ENCODE data around the gene OR52E1.
"Not testable (repeated sequence)": the region's sequence is repeated elsewhere in the genome, so short reads cannot be mapped to it uniquely, and the experiment has no call there.

OR52E1 gene

DNA sequence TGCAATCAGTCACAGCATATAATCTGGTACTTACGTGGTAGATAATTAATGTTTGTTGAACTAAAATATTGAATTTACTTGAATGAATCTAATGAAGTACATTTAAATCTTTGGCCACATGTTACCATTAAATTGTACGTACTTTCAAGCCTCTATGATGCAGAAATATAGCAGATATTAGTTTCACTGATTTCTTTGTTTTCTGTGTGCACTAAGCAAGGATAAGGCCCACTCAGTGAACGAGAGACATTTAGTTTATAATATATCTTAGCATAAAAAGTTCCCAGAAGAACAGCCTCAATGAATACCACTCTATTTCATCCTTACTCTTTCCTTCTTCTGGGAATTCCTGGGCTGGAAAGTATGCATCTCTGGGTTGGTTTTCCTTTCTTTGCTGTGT, at the start of gene OR52E1:
TSS of gene OR52E1 (plus strand) at position 301 of the 400 bp plus-strand sequence.
- no peak for DNase-seq (ENCODE audit: low spot score)

DNA sequence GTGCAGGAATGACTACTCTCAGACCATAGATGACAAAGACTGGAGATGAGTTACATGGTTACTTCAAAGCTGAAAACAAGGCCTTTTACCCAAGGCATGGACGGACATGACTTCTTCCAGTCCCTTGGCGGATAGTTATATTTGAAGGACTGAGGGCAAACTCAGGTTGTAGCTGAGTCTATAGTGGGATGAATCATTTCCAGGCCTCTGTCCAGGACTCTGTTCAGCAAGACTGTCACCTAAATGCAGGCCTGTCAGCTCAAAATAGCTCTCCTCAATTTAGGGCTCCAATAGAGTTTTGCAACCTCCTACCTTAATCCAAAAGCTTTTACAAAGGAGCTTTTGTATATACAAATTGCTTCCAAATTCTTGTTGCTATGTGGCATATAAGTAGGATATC, 47.4 kb upstream of the OR52E1 start:
- no peak for DNase-seq (ENCODE audit: low spot score)

DNA sequence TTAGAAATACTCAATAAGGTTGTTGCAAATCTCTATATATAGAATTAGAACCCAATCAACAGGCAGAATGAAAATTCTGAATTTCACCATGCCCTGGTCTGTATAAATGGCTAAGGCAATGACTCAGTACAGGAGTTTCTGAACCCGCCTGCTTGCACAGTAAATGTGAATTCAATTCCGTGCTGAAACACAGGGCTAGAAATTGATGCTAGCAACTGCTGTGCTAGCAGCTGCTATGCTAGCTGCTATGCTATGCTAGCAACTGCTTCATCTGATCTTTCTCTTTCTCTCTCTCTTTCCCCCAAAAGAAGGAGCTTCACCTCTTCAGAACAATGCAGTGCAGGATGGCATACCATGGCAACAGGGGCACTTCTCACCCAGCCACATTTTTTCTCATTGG, 32.7 kb upstream of the OR52E1 start:
- no peak for DNase-seq (ENCODE audit: low spot score)

DNA sequence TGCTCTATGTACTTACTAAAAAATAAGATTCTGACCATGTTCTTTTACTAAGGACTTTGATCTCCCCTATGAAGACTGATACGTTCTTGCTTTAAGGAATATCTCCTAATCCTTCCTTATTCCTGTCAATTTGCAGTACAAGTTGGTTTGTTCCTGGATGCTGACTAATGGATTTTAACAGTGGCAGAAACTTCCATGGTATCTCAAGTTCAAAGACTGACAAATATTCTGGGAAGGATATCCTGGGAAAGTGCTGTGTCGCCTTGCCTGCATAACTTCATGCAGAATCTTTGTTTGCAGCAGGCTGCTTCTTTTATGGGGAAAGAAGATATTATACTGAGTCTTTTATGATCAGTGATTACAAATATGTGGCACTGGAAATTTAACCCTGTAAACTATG, 31.4 kb upstream of the OR52E1 start:
- DNase-seq (ENCODE audit: low spot score), result no peak

DNA sequence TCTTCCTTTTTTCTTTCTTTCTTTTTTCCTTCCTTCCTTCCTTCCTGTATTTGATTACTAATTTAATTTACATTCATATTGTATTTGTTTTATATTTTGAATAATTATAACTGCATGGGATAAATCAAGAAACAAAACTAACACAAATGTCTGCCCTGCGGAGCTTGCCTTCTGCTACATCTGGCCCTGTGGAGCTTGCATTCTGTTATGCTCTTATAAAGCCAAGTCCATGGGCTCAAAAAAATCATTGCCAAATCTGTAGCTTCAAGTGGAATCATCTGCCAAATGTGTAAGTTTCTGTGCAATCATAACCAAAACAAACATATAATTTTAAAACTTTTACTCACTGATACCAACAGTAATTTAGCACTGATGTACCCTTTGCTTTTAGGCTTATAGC, 31.0 kb upstream of the OR52E1 start:
- no peak for DNase-seq (ENCODE audit: low spot score)

DNA sequence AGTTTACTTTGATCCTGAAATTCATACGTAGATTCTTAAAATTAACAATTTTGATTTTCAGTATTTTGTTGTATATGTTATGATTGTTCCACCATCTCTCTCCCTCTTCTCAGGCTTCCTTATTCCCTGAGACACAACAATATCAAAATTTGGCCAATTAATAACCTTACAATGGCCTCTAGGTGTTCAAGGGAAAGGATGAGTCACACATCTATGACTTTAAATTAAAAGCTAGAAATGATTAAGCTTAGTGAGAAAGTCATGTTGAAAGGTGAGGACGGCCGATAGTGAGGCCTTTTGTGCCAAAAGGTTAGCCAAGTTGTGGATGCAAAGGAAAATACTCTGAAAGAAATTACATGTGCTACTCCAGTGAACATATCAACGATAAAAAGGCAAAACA, 28.5 kb upstream of the OR52E1 start:
- no peak for DNase-seq (ENCODE audit: low spot score)

DNA sequence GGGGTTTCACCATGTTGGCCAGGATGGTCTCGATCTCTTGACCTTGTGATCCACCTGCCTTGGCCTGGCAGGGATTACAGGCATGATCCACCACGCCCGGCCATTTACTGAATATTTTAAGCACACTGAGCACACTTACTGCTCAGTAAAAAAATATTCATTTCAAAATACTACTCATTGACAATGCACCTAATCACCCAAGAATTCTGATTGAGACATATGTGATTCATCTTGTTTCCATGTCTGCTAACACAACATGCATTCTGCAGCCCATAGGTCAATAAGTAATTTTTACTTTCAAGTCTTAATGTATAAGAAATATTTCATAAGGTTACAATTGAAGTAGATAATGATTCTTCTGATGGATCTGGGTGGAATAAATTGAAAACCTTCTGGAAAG, 27.3 kb upstream of the OR52E1 start:
- no peak for DNase-seq (ENCODE audit: low spot score)

DNA sequence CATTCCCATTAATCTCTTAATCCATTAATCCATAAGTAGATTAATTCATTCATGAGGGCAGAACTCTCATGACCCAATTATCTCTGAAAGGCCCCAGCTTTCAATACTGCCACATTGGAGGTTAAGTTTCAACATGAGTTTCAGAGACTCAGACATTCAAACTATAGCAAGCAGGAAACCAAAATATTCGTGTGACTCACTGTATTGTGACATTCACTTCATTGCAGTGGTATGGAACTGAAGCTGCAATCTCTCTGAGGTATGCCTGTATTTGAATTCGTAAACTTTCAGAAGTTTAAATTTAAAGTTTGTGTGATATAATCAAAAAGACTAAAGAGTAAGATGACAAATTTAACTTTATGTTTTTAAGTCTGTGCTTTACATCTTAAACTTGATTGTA, 26.0 kb upstream of the OR52E1 start:
- DNase-seq (ENCODE audit: low spot score), result no peak

DNA sequence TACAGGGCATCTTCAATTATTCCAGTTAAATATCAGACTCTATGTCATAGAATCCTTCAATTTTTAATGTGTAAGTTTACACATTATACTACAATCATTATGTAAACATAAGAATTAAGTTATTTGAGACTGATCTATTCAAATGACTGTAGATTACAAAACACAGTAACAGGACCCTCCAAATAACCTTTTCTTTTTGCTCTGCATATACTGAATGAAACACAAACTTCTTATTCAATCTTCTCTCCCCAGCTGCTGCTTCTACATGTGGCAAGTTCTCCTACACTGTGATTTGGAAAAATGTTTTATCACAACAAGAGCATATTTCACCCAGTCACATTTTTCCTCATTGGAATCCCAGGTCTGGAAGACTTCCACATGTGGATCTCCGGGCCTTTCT, 23.1 kb upstream of the OR52E1 start, which contains the start of gene OR52J3:
TSS of gene OR52J3 (plus strand) at position 301 of the 400 bp plus-strand sequence. CDS start at position 301, 0 bp downstream.
- no peak for DNase-seq (ENCODE audit: low spot score)

DNA sequence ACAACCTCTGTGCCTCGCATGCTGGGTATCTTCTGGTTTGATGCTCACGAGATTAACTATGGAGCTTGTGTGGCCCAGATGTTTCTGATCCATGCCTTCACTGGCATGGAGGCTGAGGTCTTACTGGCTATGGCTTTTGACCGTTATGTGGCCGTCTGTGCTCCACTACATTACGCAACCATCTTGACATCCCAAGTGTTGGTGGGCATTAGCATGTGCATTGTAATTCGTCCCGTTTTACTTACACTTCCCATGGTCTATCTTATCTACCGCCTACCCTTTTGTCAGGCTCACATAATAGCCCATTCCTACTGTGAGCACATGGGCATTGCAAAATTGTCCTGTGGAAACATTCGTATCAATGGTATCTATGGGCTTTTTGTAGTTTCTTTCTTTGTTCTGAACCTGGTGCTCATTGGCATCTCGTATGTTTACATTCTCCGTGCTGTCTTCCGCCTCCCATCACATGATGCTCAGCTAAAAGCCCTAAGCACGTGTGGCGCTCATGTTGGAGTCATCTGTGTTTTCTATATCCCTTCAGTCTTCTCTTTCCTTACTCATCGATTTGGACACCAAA, 22.5 kb upstream of the OR52E1 start:
- DNase-seq (ENCODE audit: low spot score), result no peak

DNA sequence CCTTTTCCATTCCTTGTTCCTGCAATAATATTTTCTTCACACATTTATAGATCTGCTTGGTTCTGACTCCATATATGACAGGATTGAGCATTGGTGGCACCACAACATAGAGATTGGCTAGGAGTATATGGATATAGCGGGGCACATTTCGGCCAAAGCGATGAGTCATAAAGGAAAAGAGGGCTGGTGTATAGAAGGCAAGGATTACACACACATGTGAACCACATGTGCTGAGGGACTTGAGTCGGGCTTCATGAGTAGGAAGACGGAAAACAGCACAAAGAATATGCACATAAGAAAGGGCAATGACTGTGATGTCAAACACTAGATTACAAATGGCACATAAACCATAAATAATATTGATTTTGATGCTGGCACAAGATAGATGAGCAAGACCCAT, 10.7 kb upstream of the OR52E1 start:
- DNase-seq (ENCODE audit: low spot score), result not testable (repeated sequence)

DNA sequence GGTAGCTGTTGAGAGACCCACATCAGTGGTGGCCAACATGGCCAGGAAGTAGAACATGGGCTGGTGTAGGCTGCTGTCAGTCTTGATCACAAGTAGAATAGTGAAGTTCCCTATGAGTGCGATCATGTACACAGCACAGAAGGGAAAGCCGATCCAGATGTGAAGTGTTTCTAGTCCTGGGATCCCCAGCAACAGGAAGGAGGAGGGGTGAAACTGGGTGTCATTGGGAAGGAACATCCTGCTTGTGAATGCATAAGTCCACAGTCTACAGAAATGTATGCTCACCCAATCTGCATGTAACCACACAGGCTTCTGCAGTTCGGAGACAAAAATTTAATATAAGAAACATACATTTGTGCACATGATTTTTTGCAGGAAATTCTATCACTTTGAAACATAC, 10.0 kb upstream of the OR52E1 start, which contains the start of gene OR52E2:
TSS of gene OR52E2 (minus strand) at position 237 of the 400 bp plus-strand sequence. CDS start at position 237, 0 bp downstream.
- no peak for DNase-seq (ENCODE audit: low spot score)

DNA sequence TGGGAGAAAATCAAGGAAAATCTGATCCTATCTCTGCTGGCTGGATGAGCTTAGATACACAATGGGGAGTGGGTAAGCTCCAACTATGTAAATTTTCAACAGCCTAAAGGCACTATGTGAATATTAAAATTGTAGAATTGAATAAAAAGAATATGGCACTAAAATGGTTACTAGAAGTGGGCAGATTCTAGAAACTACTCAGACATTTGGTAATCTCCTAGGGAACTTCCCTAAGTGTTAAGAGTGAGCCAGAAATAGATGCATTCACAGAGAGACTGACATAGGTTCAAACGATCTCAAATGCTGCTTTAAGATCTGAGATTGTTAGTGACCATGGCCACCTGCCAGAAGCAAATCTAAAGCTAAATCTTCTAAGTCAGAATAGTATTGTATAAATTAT, 4.3 kb upstream of the OR52E1 start:
- DNase-seq (ENCODE audit: low spot score), result no peak

DNA sequence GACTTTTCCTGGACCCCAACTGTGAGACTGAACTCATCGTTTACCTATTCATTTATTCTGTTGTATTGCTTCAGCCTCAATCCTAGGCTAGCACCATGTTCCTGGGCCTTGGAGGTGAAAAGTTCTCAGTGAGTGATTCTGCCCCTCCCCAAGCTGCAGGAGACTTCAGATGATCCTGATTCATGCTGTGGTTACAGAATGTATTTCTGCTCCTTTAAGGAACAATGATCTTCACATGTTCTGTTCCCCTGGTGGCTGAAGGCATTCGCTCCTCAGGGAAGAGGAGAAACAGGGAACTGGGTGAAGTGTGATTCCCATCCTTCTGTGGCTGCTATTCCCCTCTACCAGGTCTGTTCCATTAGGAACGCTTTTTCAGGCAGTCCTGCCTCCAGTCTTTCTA, 2.4 kb downstream of the OR52E1 start:
- DNase-seq (ENCODE audit: low spot score), result no peak

DNA sequence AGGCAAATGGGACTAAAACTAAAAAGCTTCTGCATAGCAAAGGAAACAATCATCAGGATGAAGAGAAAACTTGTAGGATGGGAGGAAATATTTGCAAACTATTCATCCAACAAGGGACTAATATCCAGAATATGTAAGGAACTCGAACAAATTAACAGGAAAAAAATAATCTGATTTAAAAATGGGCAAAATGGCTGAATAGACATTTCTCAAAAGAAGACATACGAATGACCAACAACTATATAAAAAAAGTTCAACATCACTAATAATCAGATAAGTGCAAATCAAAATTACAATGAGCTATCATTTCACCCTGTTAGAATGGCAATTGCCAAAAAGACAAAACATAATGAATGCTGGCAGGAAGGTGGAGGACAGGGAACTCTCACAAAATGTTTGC, 12.0 kb downstream of the OR52E1 start:
- DNase-seq (ENCODE audit: low spot score), result no peak

DNA sequence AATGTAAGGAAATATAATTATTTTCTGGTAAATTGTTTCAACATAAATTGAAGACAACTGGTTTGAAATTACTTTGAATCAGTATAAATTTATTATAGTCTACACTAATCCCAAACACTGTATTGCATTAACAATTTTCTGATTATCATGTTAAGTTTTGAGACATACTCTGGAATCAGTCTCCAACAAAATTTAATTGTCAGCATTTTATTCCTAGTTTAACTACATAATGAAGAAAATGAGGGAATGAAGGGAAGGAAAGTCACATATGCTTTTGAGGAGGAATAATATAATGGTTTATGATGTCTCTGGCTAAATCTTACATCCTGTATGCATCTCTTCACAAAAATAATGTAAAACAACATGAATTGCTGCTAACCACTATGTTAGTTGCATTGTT, 14.2 kb downstream of the OR52E1 start:
- no peak for DNase-seq (ENCODE audit: low spot score)

DNA sequence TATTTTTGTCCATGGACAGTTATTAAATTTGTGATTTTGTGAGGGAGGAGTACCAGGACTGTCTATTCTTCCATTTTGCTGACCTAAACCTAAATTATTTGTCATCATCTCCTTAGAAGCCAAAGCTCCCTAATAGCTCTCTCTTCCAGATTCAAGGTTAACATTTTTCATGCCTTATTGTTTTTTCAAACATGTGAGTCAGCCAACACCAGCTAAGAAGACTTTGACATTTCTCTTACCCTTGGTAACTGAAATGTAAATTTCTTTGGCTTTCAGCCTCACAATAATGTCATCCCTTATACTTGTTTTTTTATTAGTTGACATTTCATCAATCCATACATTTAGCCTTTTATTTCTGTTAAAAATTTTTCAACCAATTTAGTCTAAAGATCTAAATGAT, 19.2 kb downstream of the OR52E1 start:
- DNase-seq (ENCODE audit: low spot score), result no peak

DNA sequence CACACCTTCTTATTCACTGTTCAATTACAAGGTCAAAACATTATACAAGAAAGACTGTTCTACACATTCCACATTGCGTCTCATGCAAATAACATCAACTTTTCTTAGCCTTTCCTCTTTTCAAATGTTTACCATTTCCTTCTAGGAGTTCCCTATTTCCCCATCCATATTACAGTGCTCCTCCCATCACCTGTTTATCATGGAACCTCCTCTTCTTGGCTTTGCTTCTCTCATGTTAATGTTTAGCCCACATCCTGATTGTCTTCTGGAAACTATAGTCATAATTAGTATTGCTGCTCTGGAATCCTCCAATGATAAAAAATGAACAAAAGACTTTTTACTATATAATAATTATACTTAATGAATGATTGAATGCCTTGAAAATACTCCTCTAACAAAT, 21.3 kb downstream of the OR52E1 start:
- DNase-seq (ENCODE audit: low spot score), result no peak

DNA sequence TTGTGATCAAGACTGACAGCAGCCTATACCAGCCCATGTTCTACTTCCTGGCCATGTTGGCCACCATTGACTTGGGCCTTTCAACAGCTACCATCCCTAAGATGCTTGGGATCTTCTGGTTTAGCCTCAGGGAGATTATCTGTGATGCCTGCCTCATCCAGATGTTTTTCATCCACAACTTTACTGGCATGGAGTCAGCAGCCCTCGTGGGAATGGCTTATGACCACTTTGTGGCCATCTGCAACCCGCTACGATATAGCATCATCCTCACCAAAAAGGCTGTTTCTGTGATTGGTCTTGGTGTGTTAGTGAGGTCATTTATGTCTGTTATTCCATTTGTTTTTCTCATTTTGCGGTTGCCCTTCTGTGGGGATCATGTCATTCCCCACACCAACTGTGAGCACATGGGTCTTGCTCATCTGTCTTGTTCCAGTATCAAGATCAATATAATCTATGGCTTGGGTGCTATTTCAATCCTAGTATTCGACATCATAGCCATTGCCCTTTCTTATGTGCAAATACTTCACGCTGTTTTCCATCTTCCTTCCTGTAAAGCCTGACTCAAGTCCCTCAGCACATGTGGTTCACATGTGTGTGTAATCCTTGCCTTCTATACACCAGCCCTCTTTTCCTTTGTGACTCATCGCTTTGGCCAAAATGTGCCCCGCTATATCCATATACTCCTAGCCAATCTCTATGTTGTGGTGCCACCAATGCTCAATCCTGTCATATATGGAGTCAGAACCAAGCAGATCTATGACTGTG, 23.6 kb downstream of the OR52E1 start:
- DNase-seq (ENCODE audit: low spot score), result no peak

DNA sequence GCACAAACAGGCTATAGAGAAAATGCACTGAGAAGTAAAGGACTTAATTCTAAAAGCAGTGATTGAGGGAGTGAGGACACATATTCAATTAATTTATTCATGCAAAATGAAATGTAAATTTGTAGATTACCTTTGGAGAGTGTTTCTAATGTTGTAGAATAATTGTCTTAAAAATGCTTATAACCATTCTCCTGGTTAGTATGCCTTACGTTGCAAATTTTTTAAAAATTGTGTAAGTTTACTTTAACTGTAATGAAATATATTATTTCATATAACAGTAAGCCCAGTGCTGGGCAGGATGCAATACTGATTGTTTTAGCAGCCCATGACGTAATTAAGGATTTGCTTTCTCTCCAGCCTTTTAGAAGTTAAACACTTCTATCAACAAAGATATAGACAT, 26.6 kb downstream of the OR52E1 start:
- DNase-seq (ENCODE audit: low spot score), result no peak

DNA sequence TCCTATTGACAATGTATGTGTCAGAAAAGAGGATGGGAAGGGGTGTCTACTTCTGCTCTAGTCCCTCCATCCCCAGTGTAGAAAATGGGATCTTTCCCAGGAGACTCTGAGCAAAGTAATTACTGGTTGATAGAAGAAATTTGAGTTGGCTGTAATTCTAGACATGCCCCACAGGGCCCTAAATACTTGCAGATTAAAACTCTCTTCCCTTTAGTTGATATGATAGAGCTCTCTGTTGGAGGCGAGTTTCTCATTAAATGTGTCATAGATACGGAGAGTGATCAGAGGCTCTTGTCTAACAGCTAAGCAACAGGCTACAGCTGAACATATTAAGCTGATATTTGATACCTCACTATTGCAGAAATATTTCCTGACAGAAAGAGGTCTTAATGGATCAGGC, 32.9 kb downstream of the OR52E1 start:
- DNase-seq (ENCODE audit: low spot score), result no peak

DNA sequence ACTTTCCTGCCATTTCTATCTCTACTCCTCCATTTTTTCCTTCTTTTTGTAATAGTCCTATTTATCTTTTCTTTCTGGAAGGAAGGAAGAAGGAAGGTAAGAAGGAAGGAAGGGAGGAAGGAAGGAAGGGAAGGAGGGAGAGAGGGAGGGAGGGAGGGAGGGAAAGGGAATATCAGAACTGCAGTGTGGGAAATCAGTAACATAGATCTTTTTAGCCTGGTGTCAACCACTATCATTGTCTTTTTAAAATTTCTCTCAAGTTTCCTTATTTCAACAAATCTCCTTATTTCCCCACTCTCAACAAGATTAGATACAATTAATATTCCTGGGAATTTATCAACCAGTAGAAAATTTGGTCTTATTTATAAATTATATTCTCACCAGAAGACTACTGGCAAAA, 33.7 kb downstream of the OR52E1 start:
- no peak for DNase-seq (ENCODE audit: low spot score)

DNA sequence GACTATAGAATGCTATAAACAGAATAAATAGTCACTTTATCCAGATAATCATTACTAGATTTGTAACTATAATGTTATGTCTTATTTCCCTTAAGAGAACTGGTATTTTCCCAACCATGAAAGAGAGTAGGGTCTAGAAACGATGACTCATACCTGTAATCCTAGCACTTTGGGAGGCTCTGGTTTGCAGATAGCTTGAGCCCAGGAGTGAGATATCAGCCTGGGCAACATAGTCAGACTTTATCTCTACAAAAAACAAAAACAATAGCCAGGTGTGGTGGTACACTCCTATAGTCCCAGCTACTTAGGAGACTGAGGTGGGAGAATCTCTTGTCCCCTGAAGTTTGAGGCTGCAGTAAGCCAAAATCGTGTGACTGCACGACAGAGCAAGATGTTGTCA, 37.9 kb downstream of the OR52E1 start:
- no peak for DNase-seq (ENCODE audit: low spot score)

DNA sequence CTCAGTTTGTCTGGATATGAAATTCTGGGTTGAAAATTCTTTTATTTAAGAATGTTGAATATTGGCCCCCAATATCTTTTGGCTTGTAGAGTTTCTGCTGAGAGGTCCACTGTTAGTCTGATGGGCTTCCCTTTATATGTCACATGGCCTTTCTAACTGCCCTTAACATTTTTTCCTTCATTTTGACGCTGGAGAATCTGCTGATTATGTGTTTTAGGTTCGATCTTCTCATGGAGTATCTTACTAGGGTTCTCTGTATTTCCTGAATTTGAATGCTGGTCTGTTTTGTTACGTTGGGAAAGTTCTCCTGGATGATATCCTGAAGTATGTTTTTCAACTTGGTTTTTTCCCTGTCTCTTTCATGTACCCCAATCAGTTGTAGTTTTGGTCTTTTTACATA, 46.0 kb downstream of the OR52E1 start:
- no peak for DNase-seq (ENCODE audit: low spot score)

All from putamen (tissue), 1 donor.